HK-2 (cell line): Measurements from ENCODE around the gene SPRTN.
"Not testable (repeated sequence)": the region's sequence is repeated elsewhere in the genome, so short reads cannot be mapped to it uniquely, and the experiment has no call there.

Experiments
- DNase-seq: peaks from one replicate; pipeline ENCODE4 v3.0.0-alpha.2; 2018; ENCODE audit not compliant: unreplicated experiment

SPRTN gene

DNA sequence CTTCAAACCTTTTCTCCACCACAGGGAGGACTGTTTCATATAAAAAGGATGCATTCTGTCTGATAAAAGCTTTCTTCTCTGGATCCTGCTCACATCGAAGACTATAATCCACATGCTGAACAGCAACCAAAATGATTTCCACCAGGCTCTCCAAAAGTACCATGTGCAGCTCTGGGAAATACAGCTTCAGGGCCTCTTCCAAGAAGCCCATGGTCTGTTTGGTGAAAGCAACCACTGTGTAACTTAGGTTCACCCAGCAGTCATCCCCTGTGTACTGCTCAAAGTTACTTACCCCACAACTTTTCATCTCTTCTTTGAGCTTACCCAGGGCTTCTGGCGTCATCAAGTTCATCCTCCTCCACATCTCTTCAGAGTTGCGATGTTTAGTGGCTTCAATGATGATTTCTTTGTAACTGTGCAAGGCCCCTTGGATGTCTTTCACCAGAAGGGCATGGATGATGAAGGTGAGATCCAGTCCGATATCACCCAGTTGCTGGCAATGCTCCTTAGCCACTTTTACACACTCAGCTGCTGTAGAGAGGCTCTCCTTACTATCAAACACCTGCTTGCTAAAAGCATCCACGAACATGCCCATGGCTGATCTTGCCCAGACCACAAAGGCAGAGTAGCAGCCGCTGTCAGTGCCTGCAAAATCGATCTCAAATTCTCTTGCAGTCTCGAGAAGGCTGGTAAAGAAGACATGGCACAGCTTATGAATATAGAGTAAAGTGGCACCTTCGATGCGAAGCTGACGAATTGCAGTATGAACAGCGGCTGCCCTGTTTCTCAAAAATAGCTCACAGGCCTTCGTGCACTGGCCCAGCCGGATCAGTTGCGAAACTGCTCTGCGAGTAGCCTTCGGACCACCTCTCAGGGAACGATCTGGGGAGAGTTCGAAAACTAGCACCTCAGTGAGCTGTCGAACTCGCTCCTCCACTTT, 2.2 kb upstream of the SPRTN start:
- no peak for DNase-seq

- peak; percentile 26 for DNase-seq
These were observed 1.0 kb upstream of the SPRTN start for GRCh38 chr1:231337043-231337471.

DNA sequence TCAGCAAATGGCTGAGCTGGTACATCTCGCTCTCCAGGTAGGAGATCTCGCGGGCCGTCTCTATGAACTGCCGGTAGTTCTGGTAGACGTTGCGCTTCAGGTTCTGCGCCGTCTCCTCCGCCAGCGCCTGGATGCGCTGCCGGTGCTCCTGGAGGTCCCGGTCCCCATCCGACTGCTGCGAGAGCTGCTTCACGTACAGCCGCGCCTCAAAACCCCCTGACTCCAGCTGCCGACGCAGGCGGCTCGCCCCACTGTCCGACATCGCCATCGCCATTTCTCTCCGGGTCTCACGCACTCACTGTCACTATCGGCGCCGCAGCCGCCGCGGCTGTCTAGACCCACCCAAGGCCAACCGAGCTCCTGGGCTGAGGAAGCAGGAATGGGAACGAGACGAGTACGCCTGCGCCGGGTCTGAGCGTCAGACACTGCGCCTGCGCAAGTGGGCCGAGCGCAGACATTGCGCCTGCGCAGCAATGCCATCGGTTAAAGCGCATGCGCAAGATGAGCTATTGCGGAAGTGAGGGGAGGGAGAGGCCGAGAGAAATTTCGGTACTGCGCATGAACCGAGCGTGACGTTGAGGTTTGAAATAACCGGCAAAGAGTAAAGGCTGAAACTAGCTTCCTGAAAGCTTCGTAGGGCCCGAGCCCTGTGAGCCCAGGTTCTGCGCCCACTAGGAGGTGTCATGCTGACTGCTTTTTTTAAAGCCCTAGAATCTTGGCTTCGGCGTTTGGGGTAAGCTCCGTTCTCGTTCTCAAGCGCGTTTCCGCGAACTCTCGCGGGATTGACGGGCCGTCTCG, 422 bp upstream of the SPRTN start, which contains the start of gene EXOC8:
Gene EXOC8 (minus strand): TSS at position 381 of the 798 bp plus-strand sequence. CDS start 107 bp downstream, at position 274.
- DNase-seq: peak; percentile 100

GRCh38 chr1:231340328-231341013, 2.4 kb downstream of the SPRTN start:
- DNase-seq: no peak

GRCh38 chr1:231347961-231348360, 9.9 kb downstream of the SPRTN start:
- no peak for DNase-seq

DNA sequence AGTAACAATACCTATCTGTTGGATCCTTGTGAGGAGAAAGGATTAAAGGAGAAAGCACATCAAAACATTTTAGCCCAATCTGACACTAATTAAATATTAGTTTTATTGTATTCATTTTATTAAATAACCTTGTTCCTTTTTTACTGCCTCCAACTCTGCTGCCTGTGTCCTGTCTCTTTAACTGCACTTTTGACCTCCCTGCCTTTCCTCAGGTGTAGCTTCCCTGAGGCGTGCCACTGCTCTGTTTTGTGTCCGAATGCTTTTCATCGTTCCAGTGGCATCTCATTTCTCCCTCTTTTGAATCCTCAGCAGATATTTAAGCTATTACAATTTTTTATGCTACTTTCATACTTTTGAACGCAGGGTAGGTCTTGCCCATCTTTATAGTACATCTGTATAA, 10.3 kb downstream of the SPRTN start:
- no peak for DNase-seq

DNA sequence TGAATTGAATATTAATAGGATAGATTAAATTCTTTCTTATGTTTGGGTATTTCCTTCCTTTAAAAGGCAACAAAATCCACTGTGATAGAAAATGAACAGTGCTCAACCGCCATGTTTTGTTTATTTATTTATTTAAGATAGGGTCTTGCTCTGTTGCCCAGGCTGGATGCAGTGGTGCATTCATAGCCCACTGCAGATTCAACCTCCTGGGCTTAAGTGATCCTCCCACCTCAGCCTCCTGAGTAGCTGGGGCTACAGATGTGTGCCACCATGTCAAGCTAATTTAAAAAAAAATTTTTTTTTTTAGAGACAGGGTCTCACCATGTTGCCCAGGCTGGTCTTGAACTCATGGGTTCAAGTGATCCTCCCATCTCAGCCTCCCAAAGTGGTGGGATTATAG, 10.8 kb downstream of the SPRTN start:
- not testable (repeated sequence) for DNase-seq

GRCh38 chr1:231351816-231352215, 13.7 kb downstream of the SPRTN start:
- DNase-seq: no peak

DNA sequence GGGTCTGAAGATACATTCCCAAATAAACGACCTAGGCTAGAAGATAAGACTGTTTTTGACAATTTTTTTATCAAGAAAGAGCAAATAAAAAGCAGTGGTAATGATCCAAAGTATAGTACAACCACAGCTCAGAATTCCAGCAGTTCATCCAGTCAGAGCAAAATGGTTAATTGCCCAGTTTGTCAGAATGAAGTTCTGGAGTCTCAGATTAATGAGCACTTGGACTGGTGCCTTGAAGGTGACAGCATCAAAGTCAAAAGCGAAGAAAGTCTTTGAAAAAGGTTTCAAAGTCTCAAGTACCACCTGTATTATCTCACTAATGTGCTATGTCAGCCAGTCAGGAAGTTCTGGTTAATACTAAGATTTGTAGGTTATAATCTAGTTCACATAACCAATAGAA, 15.0 kb downstream of the SPRTN start:
- DNase-seq: no peak

DNA sequence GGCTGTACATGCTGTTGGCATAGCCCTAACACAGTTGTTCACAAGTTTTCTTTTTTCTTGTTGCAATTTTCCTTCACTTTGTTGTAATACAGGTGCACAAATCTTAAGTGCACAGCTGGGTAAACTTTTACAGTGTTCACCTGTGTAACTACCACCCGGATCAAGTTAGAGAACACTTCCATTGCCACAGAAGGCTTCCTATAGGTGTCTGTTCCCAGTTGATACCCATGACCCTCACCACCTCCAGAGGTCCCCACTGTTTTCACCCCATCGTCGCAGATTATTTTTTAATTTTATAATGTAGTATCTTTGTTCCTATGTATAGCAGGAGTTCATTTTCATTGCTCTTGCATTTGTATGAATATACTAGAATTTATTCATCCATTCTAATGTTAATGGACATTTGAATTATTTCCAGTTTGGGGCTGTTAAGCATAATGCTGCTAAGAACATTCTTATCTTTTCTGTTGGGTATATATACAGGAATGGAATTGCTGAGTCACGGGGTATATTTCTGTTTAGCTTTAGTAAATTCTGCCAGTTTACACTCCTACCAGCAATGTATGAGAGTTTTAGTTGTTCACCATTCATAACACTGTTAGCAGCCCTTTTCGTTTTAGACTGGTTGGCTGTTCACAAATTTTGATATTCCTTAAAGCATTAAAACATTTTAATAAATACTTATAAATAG, 16.4 kb downstream of the SPRTN start:
- no peak for DNase-seq

GRCh38 chr1:231355171-231355570, 17.1 kb downstream of the SPRTN start:
- DNase-seq: no peak

DNA sequence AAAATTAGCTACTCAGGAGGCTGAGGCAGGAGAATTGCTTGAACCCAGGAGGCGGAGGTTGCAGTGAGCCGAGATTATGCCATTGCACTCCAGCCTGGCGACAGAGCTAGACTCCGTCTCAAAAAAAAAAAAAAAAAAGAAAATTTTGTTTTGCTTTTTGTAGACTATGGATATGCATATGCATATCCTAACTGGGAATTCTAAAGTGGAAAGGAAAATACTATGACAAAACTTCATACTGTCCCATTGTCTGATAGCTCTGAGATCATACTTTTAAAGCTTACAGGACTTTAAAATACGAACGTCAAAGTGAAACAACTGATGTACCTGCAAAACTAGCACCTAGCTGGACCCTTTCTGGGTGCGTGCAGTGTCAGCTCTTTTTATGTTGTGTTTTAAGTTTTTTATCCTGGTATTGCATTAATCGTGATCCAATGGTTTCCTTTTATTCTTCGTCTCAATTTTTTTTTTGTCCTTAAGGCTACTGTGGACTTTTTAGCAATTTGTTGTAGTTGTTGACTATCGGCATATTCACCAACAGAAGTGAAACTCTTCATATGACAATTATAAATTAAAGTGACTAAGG, 19.2 kb downstream of the SPRTN start:
- no peak for DNase-seq

DNA sequence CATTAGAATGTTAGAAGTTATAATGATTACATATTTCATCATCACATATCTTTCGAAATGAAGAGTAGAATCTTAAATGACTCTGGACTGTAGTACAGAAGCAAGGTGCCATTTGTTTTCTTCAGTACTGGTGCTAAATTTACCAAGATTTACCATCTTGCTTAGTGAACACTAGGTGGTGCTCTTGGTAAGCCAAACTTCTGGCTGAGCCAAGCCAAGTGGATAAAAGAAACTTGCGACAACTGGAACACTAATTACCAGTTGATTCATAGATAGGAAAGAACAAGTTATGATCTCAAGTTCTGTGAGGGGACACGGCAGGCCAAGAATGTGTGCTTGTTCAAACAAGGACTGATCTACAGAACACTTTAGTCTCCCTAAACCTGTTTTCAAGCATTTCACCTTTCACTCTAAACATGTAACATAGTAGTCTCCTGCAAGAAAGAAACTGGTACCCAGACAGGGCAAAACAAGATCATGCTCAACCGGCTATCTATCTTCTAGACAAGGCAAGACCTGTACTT, 19.8 kb downstream of the SPRTN start:
- peak; percentile 51 for DNase-seq

DNA sequence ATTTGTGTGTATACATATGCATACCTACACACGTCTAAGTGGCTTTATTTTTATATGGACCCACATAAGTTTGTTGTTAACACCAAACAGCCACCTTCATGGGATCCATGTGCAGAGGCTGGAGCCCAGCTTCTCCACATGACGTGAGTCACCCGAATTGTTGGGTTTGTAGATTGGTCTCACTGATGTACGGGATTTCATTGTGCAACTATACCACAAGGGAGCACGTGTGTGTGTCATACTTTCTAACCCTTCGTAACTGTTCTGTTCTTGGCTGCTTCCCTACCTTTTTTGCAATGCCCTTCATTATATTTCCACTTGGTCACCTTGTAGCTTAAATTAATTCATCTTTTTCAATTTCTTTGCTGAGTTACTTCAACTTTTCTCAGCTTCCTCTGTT, 21.0 kb downstream of the SPRTN start:
- DNase-seq: no peak

DNA sequence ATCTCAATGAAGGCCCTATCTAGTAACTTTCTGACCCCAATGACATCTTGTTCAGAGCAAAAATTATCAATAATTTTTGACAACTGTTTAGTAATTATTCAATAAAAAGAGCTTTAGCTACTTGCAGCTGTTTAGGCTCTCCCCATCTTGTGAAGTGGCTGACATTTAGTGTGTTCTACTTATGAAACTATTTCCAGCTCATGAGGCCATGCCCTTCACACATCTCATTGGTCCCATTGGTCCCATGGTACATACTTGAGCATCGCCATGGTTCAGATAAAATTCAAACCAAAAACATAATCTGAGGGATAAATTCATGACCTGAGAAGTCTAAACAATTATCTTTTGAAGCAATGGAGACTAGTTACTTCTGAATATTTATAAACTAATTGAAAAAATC, 24.2 kb downstream of the SPRTN start:
- DNase-seq: no peak

DNA sequence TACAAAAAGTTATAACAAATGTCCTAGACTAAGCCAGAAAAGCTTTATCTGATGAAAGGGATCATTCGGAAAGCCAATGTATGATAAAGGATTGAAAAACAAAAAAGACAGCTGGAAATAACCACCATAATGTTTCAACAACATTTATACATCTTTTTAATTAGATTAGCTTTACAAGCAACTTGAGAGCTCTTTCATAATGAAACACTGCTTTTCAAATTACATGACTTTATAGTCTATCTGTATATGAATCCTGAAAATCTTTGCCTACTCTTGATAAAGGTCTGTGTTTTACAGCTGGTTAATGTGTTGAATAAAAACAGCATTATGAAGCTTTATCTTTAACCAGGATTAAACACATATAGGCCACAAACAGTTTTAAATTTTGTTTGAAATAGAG, 25.5 kb downstream of the SPRTN start:
- no peak for DNase-seq

GRCh38 chr1:231364192-231364591, 26.1 kb downstream of the SPRTN start:
- no peak for DNase-seq

DNA sequence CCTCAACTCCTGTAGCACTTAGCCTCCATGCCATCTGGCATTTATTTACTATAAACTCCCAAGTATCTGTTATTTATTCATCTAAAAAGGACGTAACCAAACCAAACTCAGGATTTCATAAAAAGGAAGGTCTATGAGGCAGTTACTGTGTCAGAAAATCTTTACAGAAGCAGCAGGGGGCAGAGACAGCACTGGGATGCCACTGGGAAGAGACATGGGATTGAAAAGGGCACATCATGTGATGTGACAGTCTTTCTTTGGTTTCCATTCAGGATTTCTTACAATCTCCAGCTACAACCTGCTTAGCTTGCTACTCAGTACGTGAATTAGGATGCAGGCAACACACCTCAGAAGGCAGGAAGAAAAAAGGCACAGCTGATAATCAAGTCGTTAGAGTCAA, 31.2 kb downstream of the SPRTN start:
- DNase-seq: no peak

DNA sequence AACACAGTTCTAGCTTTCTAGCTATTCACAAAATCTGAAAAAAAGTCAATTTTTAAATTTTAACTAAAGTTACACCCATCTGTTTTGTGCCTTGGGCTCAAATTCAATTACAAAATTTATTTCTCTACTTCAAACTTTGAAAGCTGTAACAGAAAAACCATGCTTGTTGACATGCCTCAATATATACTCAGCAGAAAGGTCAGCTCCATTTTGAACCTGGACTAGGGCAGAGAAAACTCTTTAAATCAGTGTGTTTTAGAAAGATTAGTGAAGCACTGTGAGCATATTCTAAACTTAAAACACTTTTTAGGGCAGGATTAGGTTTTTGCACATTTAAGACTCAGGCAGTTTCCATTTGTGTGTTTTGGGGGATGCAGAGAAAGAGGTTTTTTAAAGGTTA, 34.4 kb downstream of the SPRTN start:
- no peak for DNase-seq

DNA sequence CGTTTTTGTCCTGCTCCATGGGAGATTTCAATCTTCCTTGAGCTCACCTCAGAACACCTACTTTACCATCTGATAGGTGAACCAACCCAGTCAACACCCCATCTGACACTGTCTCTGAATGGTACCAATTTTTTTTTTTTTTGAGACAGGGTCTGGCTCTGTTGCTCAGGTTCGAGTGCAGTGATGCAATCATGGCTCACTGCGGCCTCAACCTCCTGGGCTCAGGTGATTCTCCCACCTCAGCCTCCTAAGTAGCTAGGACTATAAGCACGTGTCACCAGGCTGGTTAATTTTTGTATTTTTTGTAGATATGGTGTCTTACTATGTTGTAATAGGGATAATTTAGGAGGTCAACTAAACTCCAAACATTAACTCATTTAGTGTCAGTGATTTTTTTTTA, 36.3 kb downstream of the SPRTN start:
- DNase-seq: no peak

GRCh38 chr1:231376101-231376500, 38.0 kb downstream of the SPRTN start:
- no peak for DNase-seq
